Activated B cell treated with CpG ODN at 0.5 μM for 24 hours (primary cell): Measurements from ENCODE around the gene SMDT1. TPM values are rescaled to one million over a fixed set of nuclear protein-coding genes. Genes with fewer than 3 reads are reported as not detected.
"Not testable (repeated sequence)": the region's sequence is repeated elsewhere in the genome, so short reads cannot be mapped to it uniquely, and the experiment has no call there.

Experiments used
- ATAC-seq: fragments of 200-7000 bp; cut with Tn5 transposase; one replicate; pipeline ENCODE4 v1.10.0; 2021; ENCODE audit warnings: low read depth, mild to moderate bottlenecking, moderate library complexity
- CTCF ChIA-PET: fragments of 350-600 bp; sonication (Branson Sonifier 250); formaldehyde crosslinking; loops from one replicate; lab custom pipeline; 2021; ENCODE audit warnings: antibody characterized with exemption; lab: Charles Lee
- POLR2A ChIA-PET: fragments of 350-600 bp; sonication (Branson Sonifier 250); formaldehyde crosslinking; loops from one replicate; lab custom pipeline; 2021; ENCODE audit warnings: antibody characterized with exemption; lab: Charles Lee
- DNase-seq: peaks from one replicate; pipeline ENCODE4 v3.0.0; 2022
- H3K27ac Mint-ChIP-seq: one replicate; pipeline ENCODE4 v1.8.0; 2020; ENCODE audit warnings: mixed read lengths
- H3K27me3 Mint-ChIP-seq: one replicate; pipeline ENCODE4 v1.8.0; 2021; ENCODE audit warnings: mixed read lengths
- H3K36me3 Mint-ChIP-seq: one replicate; pipeline ENCODE4 v1.8.0; 2021; ENCODE audit warnings: low read depth, mixed read lengths
- H3K4me1 Mint-ChIP-seq: one replicate; pipeline ENCODE4 v1.8.0; 2021; ENCODE audit warnings: mixed read lengths
- H3K4me3 Mint-ChIP-seq: one replicate; pipeline ENCODE4 v1.8.0; 2020; ENCODE audit warnings: mild to moderate bottlenecking, mixed read lengths
- H3K9me3 Mint-ChIP-seq: one replicate; pipeline ENCODE4 v1.8.0; 2020; ENCODE audit warnings: mixed read lengths
- CTCF ChIP-seq: fragments of 200-600 bp; IDR thresholded peaks from one replicate; pipeline ENCODE4 v1.8.0; 2022; ENCODE audit warnings: antibody characterized with exemption, mild to moderate bottlenecking
- intact Hi-C: fragments of 100-400 bp; cut with micrococcal nuclease; formaldehyde crosslinking; loops from one replicate; pipeline ENCODE4 v1.15.1; 2024
- total RNA-seq: library from RNA; stranded (reverse); gene quantifications from 2 replicates; pipeline ENCODE4 v1.2.3, GENCODE V29; 2022

Gene SMDT1
- total RNA-seq, 1 donor from 2014 or later = 165 TPM

- Mint-ChIP-seq H3K9me3 (no peaks in the 10 kb centered on the region), H3K36me3 (peaks cover 71% of the 10 kb centered on the region), H3K27ac (no peak overlapping the region), H3K27me3 (no peaks in the 10 kb centered on the region), H3K4me3 (no peak overlapping the region), H3K4me1 (peaks cover 43% of the 10 kb centered on the region)
- intact Hi-C loops = loop anchor here (10.0 kb wide), 1 partner anchor 281 kb away; the partner anchor contains the start of gene CCDC134
- POLR2A ChIA-PET = interaction anchor here (0.8 kb wide), 1 partner anchor 1584 kb away, joined by 5 read pairs; no protein-coding TSS in a partner anchor
- ATAC-seq = no peak
- TF ChIP-seq CTCF = no peak
- CTCF ChIA-PET = no interaction called here
- no peak for DNase-seq
Observed at GRCh38 chr22:42086051-42086450, 6.6 kb downstream of the SMDT1 start.

GRCh38 chr22:42090596-42091454, 11.3 kb downstream of the SMDT1 start, which contains the start of gene NDUFA6:
Gene NDUFA6, minus strand, starts transcription at chr22:42090772. Its CDS starts 28 bp downstream, at chr22:42090744.
- intact Hi-C loops = loop anchor here (1.0 to 10.0 kb wide), 13 partner anchors 11 to 521 kb away; partner anchors contain the start of genes NAGA, POLDIP3, SERHL2 and SREBF2
- TF ChIP-seq CTCF = peak; percentile 44
- peak; percentile 88 for ATAC-seq
- CTCF ChIA-PET = interaction anchor here (0.6 to 3.1 kb wide), 20 partner anchors 9 to 394 kb away, joined by 3 to 36 read pairs (median 5); partner anchors contain the start of genes NAGA, SEPTIN3 and SMDT1
- peak; percentile 93 for DNase-seq
- Mint-ChIP-seq H3K36me3 (peaks cover 35% of the 10 kb centered on the region), H3K27me3 (no peaks in the 10 kb centered on the region), H3K4me3 (peak within 1 kb of the TSS; percentile 97), H3K4me1 (peaks cover 32% of the 10 kb centered on the region), H3K27ac (peak within 1 kb of the TSS; percentile 98), H3K9me3 (no peaks in the 10 kb centered on the region)
- POLR2A ChIA-PET = interaction anchor here (0.6 to 4.3 kb wide), 31 partner anchors 8 to 644 kb away, joined by 3 to 174 read pairs (median 6); partner anchors contain the start of genes CCDC134, CENPM, DESI1 and NAGA

GRCh38 chr22:42091455-42091782, 11.9 kb downstream of the SMDT1 start:
- CTCF ChIA-PET = interaction anchor here (0.6 to 3.1 kb wide), 17 partner anchors 9 to 394 kb away, joined by 3 to 36 read pairs (median 5); partner anchors contain the start of genes NAGA, SEPTIN3 and SMDT1
- intact Hi-C loops = loop anchor here (1.0 to 10.0 kb wide), 7 partner anchors 73 to 521 kb away; partner anchors contain the start of genes POLDIP3 and SERHL2

GRCh38 chr22:42101199-42101598, 21.7 kb downstream of the SMDT1 start:
- CTCF ChIA-PET = interaction anchor here (2.8 kb wide), 1 partner anchor 10 kb away, joined by 7 read pairs; the partner anchor contains the start of gene NDUFA6
- TF ChIP-seq CTCF = no peak
- peaks cover 13% of the 10 kb centered on the region for H3K9me3 Mint-ChIP-seq
- ATAC-seq (no peak), DNase-seq (no peak)
- H3K4me3 Mint-ChIP-seq = no peak overlapping the region
- POLR2A ChIA-PET = no interaction called here
- H3K27me3 Mint-ChIP-seq = no peaks in the 10 kb centered on the region
- no peaks in the 10 kb centered on the region for H3K4me1 Mint-ChIP-seq
- no peak overlapping the region for H3K27ac Mint-ChIP-seq
- intact Hi-C loops = no loop called here
- H3K36me3 Mint-ChIP-seq = peaks cover 18% of the 10 kb centered on the region

More at GRCh38 chr22:42091455-42091782, 11.9 kb downstream of the SMDT1 start:
- no peak for ATAC-seq
- POLR2A ChIA-PET = interaction anchor here (0.6 to 4.3 kb wide), 18 partner anchors 8 to 462 kb away, joined by 3 to 174 read pairs (median 8); partner anchors contain the start of genes CENPM, NAGA, PHETA2 and SERHL2
- peak overlapping the region; percentile 98 for H3K27ac Mint-ChIP-seq
- H3K9me3 Mint-ChIP-seq = no peaks in the 10 kb centered on the region
- no peak for TF ChIP-seq CTCF
- DNase-seq = no peak
- H3K4me3 Mint-ChIP-seq = peak overlapping the region; percentile 97
- peaks cover 30% of the 10 kb centered on the region for H3K4me1 Mint-ChIP-seq
- H3K36me3 Mint-ChIP-seq = peaks cover 29% of the 10 kb centered on the region
- H3K27me3 Mint-ChIP-seq = no peaks in the 10 kb centered on the region

GRCh38 chr22:42104332-42104860, 24.9 kb downstream of the SMDT1 start:
- CTCF ChIA-PET, ATAC-seq, DNase-seq, intact Hi-C loops, H3K27ac Mint-ChIP-seq, H3K4me3 Mint-ChIP-seq, H3K4me1 Mint-ChIP-seq, H3K27me3 Mint-ChIP-seq, POLR2A ChIA-PET: not testable (repeated sequence)
- peaks cover 13% of the 10 kb centered on the region for H3K36me3 Mint-ChIP-seq
- peaks cover 11% of the 10 kb centered on the region for H3K9me3 Mint-ChIP-seq
